ENCODE measurements around the gene TIMP4.

Gene TIMP4

GRCh38 chr3:12158387-12159226, at the start of gene TIMP4:
TSS of gene TIMP4 (minus strand) at chr3:12158912. CDS start at chr3:12158840, 72 bp downstream.
- Histone ChIP-seq H3K4me1 (no peaks in the 10 kb centered on the region), H3K27me3 (ENCODE audit: low read depth) (no peaks in the 10 kb centered on the region), H3K36me3 (replicated peaks) (no peaks in the 10 kb centered on the region; the same call in 1 of the 2 replicates), H3K9me3 (no peaks in the 10 kb centered on the region), H3K4me3 (no peak within 1 kb of the TSS)
- DNase-seq (ENCODE audit: low spot score in 2 of 2): peak in 1 of 2 experiments; percentile 21
- in situ Hi-C loops (cut with MboI; ENCODE audit: low sequenced_read_pairs): no loop called here

- no peaks in the 10 kb centered on the region for H3K36me3 ChIP-seq (replicated peaks)
- H3K27me3 ChIP-seq (ENCODE audit: low read depth): no peaks in the 10 kb centered on the region
- H3K9me3 ChIP-seq: no peaks in the 10 kb centered on the region
- H3K4me1 ChIP-seq: no peaks in the 10 kb centered on the region
- DNase-seq (ENCODE audit: low spot score in 2 of 2): no peak
- in situ Hi-C loops (cut with MboI; ENCODE audit: low sequenced_read_pairs): no loop called here
- H3K4me3 ChIP-seq: no peak overlapping the region
Observed at GRCh38 chr3:12205171-12205570, 46.5 kb upstream of the TIMP4 start.

GRCh38 chr3:12201813-12202212, 43.1 kb upstream of the TIMP4 start:
- no peaks in the 10 kb centered on the region for H3K9me3 ChIP-seq
- H3K27me3 ChIP-seq (ENCODE audit: low read depth): no peaks in the 10 kb centered on the region
- H3K4me1 ChIP-seq: no peaks in the 10 kb centered on the region
- DNase-seq (ENCODE audit: low spot score in 2 of 2): no peak
- H3K36me3 ChIP-seq (replicated peaks): no peaks in the 10 kb centered on the region
- in situ Hi-C loops (cut with MboI; ENCODE audit: low sequenced_read_pairs): no loop called here
- H3K4me3 ChIP-seq: no peak overlapping the region

GRCh38 chr3:12198301-12198700, 39.6 kb upstream of the TIMP4 start:
- Histone ChIP-seq H3K9me3 (no peaks in the 10 kb centered on the region), H3K4me1 (no peaks in the 10 kb centered on the region; the same call in 1 of the 2 replicates), H3K27me3 (ENCODE audit: low read depth) (no peaks in the 10 kb centered on the region), H3K4me3 (no peak overlapping the region), H3K36me3 (replicated peaks) (no peaks in the 10 kb centered on the region)
- DNase-seq (ENCODE audit: low spot score in 2 of 2): no peak
- in situ Hi-C loops (cut with MboI; ENCODE audit: low sequenced_read_pairs): no loop called here

- Histone ChIP-seq H3K4me3 (no peak overlapping the region), H3K36me3 (replicated peaks) (no peaks in the 10 kb centered on the region), H3K4me1 (no peaks in the 10 kb centered on the region; the same call in 1 of the 2 replicates), H3K27me3 (ENCODE audit: low read depth) (no peaks in the 10 kb centered on the region), H3K9me3 (no peaks in the 10 kb centered on the region)
- in situ Hi-C loops (cut with MboI; ENCODE audit: low sequenced_read_pairs): no loop called here
- DNase-seq (ENCODE audit: low spot score in 2 of 2): no peak
Observed at GRCh38 chr3:12197475-12197874, 38.8 kb upstream of the TIMP4 start.

- Histone ChIP-seq H3K4me3 (no peak overlapping the region), H3K4me1 (no peaks in the 10 kb centered on the region; the same call in 1 of the 2 replicates), H3K36me3 (replicated peaks) (no peaks in the 10 kb centered on the region), H3K9me3 (no peaks in the 10 kb centered on the region), H3K27me3 (ENCODE audit: low read depth) (no peaks in the 10 kb centered on the region)
- in situ Hi-C loops (cut with MboI; ENCODE audit: low sequenced_read_pairs): no loop called here
- no peak for DNase-seq (ENCODE audit: low spot score in 2 of 2)
Observed at GRCh38 chr3:12196684-12197083, 38.0 kb upstream of the TIMP4 start.

GRCh38 chr3:12195231-12195630, 36.5 kb upstream of the TIMP4 start:
- no peaks in the 10 kb centered on the region; the same call in 1 of the 2 replicates for H3K4me1 ChIP-seq

GRCh38 chr3:12194669-12195161, 36.0 kb upstream of the TIMP4 start:
- Histone ChIP-seq H3K4me1 (no peaks in the 10 kb centered on the region; the same call in 1 of the 2 replicates), H3K9me3 (no peaks in the 10 kb centered on the region), H3K27me3 (ENCODE audit: low read depth) (no peaks in the 10 kb centered on the region), H3K4me3 (no peak overlapping the region), H3K36me3 (replicated peaks) (no peaks in the 10 kb centered on the region)
- in situ Hi-C loops (cut with MboI; ENCODE audit: low sequenced_read_pairs): no loop called here
- DNase-seq (ENCODE audit: low spot score in 2 of 2): no peak

More at GRCh38 chr3:12195231-12195630, 36.5 kb upstream of the TIMP4 start:
- no peak for DNase-seq (ENCODE audit: low spot score in 2 of 2)
- Histone ChIP-seq H3K9me3 (no peaks in the 10 kb centered on the region), H3K4me3 (no peak overlapping the region), H3K36me3 (replicated peaks) (no peaks in the 10 kb centered on the region), H3K27me3 (ENCODE audit: low read depth) (no peaks in the 10 kb centered on the region)
- in situ Hi-C loops (cut with MboI; ENCODE audit: low sequenced_read_pairs): no loop called here

DNA sequence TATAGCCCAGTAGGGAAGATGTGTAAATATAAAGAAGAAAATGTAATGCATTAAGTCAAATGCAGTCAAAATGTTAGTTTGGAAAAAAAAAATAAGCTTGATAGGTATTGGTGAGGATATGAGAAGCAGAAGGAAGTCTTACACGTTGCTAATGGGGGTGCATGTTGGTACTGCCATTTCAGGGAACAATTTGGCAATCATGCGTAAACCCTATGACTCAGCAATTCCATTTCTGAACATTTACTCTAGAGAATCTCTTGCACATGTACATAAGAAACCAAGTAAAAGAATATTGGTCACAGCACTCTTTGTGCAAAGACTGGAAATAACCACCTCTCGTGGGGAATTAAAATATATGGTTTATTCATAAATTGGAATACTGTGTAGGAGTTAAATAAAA, 35.5 kb upstream of the TIMP4 start:
- in situ Hi-C loops (cut with MboI; ENCODE audit: low sequenced_read_pairs): no loop called here
- H3K4me3 ChIP-seq: no peak overlapping the region
- H3K27me3 ChIP-seq (ENCODE audit: low read depth): no peaks in the 10 kb centered on the region
- no peak for DNase-seq (ENCODE audit: low spot score in 2 of 2)
- H3K36me3 ChIP-seq (replicated peaks): no peaks in the 10 kb centered on the region
- no peaks in the 10 kb centered on the region; the same call in 1 of the 2 replicates for H3K4me1 ChIP-seq
- H3K9me3 ChIP-seq: no peaks in the 10 kb centered on the region

DNA sequence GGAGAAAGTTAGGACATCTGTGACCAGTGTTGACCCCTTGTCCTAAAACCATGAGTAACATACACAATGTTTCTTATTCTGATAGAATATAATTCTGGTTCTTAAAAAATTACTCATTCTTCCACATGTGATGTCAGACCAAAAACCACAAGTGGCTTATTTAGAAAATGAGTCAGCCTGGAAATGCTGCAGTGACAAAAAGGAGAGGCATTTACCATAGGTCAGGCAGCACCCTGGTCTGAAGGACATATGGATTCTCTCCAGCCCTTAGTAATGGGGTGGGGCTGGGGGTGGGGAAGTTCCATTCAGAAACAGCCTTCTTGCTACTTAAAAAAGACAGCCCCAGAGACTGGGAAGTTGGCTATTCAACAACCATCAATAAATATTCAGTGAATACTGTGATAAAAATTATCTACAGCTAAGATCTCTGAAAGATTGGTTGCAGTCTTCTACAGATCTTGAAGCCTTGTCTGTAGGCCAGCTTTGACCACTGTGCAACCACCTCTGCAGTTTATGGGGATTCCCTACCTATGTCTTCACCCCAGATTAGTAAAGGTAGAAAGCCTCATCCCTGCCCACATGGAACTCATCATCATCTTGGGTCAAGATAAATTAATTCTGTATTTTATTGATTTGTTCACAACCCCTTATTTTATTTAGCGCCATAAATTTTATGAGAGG, 34.9 kb upstream of the TIMP4 start:
- Histone ChIP-seq H3K36me3 (replicated peaks) (no peaks in the 10 kb centered on the region), H3K4me1 (no peaks in the 10 kb centered on the region; the same call in 1 of the 2 replicates), H3K4me3 (no peak overlapping the region), H3K9me3 (no peaks in the 10 kb centered on the region), H3K27me3 (ENCODE audit: low read depth) (no peaks in the 10 kb centered on the region)
- no peak for DNase-seq (ENCODE audit: low spot score in 2 of 2)
- in situ Hi-C loops (cut with MboI; ENCODE audit: low sequenced_read_pairs): no loop called here

- H3K27me3 ChIP-seq (ENCODE audit: low read depth): no peaks in the 10 kb centered on the region
- in situ Hi-C loops (cut with MboI; ENCODE audit: low sequenced_read_pairs): no loop called here
- H3K4me3 ChIP-seq: no peak overlapping the region
- no peaks in the 10 kb centered on the region for H3K36me3 ChIP-seq (replicated peaks)
- no peak for DNase-seq (ENCODE audit: low spot score in 2 of 2)
- no peaks in the 10 kb centered on the region; the same call in 1 of the 2 replicates for H3K4me1 ChIP-seq
- no peaks in the 10 kb centered on the region for H3K9me3 ChIP-seq
Observed at GRCh38 chr3:12192655-12193484, 34.2 kb upstream of the TIMP4 start.

GRCh38 chr3:12192173-12192572, 33.5 kb upstream of the TIMP4 start:
- DNase-seq (ENCODE audit: low spot score in 2 of 2): no peak
- Histone ChIP-seq H3K27me3 (ENCODE audit: low read depth) (no peaks in the 10 kb centered on the region), H3K4me1 (no peaks in the 10 kb centered on the region; the same call in 1 of the 2 replicates), H3K36me3 (replicated peaks) (no peaks in the 10 kb centered on the region), H3K4me3 (no peak overlapping the region), H3K9me3 (no peaks in the 10 kb centered on the region)
- in situ Hi-C loops (cut with MboI; ENCODE audit: low sequenced_read_pairs): no loop called here

DNA sequence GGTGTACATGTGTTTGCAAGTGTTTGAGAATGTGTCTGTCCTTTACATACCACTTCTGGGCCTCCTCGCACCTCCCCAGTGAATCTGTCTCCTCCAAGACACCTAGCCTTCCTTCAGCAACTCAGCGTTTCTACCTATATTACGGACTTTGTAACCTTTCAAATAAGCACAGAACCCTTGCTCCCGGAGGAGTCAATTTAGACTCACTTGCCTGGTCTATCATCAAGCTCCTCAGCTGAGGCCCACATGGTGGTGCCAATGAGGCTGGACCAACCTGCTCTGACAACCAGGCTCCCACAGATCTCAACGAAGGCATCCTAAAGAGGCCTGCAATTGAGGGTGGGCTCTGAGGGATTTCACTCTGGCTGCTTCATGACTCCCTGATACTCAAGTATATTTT, 32.8 kb upstream of the TIMP4 start:
- Histone ChIP-seq H3K4me3 (no peak overlapping the region), H3K36me3 (replicated peaks) (no peaks in the 10 kb centered on the region), H3K4me1 (no peaks in the 10 kb centered on the region; the same call in 1 of the 2 replicates), H3K27me3 (ENCODE audit: low read depth) (no peaks in the 10 kb centered on the region), H3K9me3 (no peaks in the 10 kb centered on the region)
- no peak for DNase-seq (ENCODE audit: low spot score in 2 of 2)
- in situ Hi-C loops (cut with MboI; ENCODE audit: low sequenced_read_pairs): no loop called here
